HUES64 (cell line): ENCODE data around the gene GMPR2.

Experiments
- H3K27ac ChIP-seq: 2 replicates; pipeline ENCODE4 v1.7.0; 2013; ENCODE audit warnings: low read depth, low read length, inconsistent platforms
- H3K27me3 ChIP-seq: 2 replicates; pipeline ENCODE4 v1.6.1; 2013; ENCODE audit warnings: mild to moderate bottlenecking, low read length; ENCODE audit not compliant: insufficient read depth
- H3K36me3 ChIP-seq: 2 replicates; pipeline ENCODE4 v1.6.1; 2013; ENCODE audit warnings: mild to moderate bottlenecking, low read length; ENCODE audit not compliant: insufficient read depth
- H3K4me1 ChIP-seq: 2 replicates; pipeline ENCODE4 v1.6.1; 2013; ENCODE audit warnings: mild to moderate bottlenecking, low read length, moderate library complexity; ENCODE audit not compliant: insufficient read depth
- H3K4me3 ChIP-seq: 2 replicates; pipeline ENCODE4 v1.5.1; 2013; ENCODE audit warnings: mild to moderate bottlenecking, low read length, moderate library complexity
- H3K9ac ChIP-seq: 2 replicates; pipeline ENCODE4 v1.6.1; 2013; ENCODE audit warnings: mild to moderate bottlenecking, low read depth, low read length
- H3K9me3 ChIP-seq: 2 replicates; pipeline ENCODE4 v1.6.1; 2013; ENCODE audit warnings: low read depth, low read length; ENCODE audit not compliant: insufficient read depth
- WGBS: fragments of 150-250, 120-280 bp; methylation state at CpG from one replicate; pipeline ENCODE4 v1.1.7; 2013; ENCODE audit warnings: missing lambda C conversion rate; 5-methylcytosine and 5-hydroxymethylcytosine counted together

The GMPR2 gene

DNA sequence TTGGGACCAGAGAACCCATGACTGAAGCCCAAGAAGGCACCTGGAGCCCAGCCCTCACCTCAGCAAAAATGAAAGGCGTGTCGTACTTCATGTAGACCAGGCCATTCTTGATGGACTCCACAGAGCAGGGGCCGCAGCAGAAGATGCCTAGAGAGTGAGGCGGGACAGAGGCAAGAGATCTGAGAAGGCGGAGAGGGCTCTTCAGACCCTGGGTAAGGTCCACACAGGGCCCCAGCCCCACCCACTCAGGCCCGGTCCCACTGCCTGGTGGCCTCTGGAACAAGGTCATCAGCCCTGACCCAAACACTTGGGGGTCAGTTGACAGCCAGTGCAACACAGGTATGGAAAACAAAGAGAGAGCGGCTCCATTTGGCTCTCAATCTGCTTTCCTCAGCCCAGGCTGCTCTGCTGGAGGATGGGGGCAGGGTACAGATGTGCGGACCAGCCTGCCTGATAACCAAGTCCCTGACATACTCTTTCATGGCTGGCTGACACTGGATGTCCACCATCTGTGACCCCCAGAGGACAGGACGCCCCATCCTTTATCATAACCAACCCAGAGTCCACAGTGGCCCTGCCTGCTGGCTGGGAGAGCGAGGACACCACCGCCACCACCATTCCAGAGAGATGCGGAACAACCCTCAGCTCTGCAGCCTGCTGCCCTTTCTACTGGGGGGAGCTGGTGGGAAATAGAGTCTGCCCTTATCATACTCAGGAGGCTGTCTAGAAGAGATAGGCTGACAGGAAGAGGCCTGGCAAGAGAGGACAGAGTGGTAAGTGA lies 23.4 kb downstream of the GMPR2 start:
- Histone ChIP-seq H3K9ac (no peak overlapping the region), H3K4me3 (no peak overlapping the region), H3K27me3 (no peaks in the 10 kb centered on the region), H3K4me1 (no peaks in the 10 kb centered on the region), H3K9me3 (no peaks in the 10 kb centered on the region), H3K27ac (no peak overlapping the region), H3K36me3 (no peaks in the 10 kb centered on the region)
- WGBS: 95% methylated on average over 12 of the region's 12 CpGs

DNA sequence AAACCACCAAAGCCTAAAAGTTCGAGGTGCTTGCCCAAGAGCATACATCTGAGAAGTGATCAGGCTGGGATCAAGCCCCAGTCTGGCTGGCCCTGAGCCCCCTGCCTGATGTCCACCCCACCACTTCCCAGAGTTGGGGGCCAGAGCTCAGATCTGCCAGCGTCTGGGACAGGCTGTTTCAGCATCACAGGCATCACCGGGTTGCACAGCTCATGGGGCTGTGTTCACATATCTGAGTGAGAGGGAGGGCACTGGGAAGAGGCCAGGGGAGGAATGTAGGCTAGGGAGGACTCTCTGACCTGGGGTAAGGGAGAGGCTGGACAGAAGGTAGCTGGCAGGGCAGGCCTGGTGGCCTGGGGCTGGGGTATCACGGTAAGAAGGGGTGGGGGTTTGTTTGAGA lies 24.2 kb downstream of the GMPR2 start:
- no peaks in the 10 kb centered on the region for H3K27me3 ChIP-seq
- no peak overlapping the region for H3K27ac ChIP-seq
- no peaks in the 10 kb centered on the region for H3K4me1 ChIP-seq
- no peak overlapping the region for H3K9ac ChIP-seq
- H3K4me3 ChIP-seq: no peak overlapping the region
- WGBS: 89% methylated on average over 4 of the region's 4 CpGs
- H3K36me3 ChIP-seq: no peaks in the 10 kb centered on the region
- no peaks in the 10 kb centered on the region for H3K9me3 ChIP-seq

DNA sequence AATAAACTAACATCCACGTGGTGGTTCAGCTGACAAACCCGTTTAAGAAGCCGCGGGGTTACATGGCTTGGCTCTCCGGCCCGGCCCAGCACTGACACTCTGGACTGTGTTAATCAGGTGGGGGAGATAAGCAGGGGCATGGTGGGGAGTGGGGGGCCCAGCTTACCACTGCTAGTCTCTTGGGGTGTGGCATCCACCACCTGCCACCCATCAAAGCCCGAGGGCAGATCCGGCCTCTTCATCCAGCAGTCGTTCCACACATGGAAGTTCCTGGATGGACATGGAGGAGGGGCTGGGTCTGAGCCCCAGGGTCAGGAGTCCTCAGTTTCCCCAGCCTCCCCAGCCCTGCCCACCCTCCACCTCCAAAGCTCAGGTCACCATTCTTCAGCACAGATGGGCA lies 25.4 kb downstream of the GMPR2 start:
- no peak overlapping the region for H3K27ac ChIP-seq
- no peaks in the 10 kb centered on the region for H3K36me3 ChIP-seq
- WGBS: 95% methylated on average over 9 of the region's 9 CpGs
- H3K9me3 ChIP-seq: no peaks in the 10 kb centered on the region
- no peak overlapping the region for H3K9ac ChIP-seq
- H3K27me3 ChIP-seq: no peaks in the 10 kb centered on the region
- H3K4me1 ChIP-seq: no peaks in the 10 kb centered on the region
- H3K4me3 ChIP-seq: no peak overlapping the region

DNA sequence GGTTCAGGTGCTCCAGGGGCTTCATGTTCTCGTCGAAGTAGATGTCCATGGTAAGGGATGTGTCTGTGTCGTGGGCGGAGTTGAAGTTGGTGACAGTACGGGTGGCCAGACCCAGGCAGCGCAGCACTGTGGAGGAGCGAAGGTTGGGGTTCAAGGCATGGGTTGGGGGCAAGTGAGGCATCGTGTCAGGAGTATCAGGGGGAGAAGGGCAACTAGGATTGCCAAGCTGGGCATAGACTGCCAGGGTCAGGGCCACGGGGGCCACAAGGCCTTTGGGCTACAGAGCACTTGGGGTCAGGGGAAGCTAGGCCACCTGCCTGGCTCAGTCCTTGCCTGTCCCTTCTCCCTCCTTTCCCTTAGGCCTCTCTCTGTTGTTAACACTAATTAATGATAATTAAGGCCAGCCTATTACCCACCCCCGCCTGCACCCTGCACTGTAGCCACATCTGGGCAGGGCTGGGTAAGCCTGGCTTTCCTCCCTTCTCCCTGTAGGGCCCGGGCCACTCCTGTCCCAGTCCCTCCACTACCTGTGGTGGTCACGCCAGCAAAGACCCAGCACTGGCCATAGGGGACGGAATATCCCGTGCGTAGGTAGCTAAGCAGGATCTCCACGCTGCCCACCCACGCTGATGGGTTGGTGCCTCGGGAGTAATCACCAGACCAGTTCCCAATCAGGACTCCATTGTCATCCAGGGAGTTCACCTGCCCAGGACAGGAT lies 26.0 kb downstream of the GMPR2 start:
- Histone ChIP-seq H3K9ac (no peak overlapping the region), H3K4me1 (no peaks in the 10 kb centered on the region), H3K27ac (no peak overlapping the region), H3K9me3 (no peaks in the 10 kb centered on the region), H3K27me3 (no peaks in the 10 kb centered on the region), H3K36me3 (no peaks in the 10 kb centered on the region), H3K4me3 (no peak overlapping the region)
- 92% methylated on average over 18 of the region's 18 CpGs for WGBS

DNA sequence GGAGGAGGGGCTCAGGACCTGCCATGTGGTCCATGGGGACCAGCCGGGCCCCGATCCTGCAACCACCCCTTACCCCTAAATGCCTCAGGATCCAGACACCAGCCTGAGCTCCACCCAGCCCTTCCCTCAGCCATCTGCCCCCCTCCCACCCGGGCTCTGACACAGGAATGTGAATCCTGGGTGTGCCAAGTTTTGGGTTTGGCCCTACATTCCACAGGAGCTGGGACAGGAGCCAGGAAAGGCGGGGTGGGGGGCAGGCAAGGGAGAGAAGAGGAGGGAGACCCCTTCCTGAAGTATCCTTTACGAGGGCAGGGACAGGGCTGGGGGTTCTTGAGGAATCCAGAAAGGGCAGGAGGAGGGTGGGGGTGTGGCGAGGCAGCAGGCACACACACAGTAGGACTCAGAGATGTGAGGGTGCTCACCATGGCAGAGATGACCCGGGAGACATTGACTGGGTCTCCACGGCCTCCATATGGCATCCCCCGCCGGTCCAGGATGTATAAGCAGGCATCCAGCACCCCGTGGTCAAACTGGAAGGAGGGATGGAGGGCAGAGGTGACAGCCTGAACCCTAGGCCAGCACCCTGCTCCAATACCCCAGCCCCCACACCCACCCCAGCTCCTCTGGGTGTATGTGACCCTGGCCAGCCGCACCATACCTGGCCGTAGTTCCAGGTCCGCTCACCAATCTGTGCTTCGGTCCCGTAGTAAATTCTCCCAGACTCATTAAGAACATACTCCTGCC lies 26.7 kb downstream of the GMPR2 start:
- no peak overlapping the region for H3K27ac ChIP-seq
- H3K4me1 ChIP-seq: no peaks in the 10 kb centered on the region
- H3K27me3 ChIP-seq: no peaks in the 10 kb centered on the region
- no peak overlapping the region for H3K9ac ChIP-seq
- H3K36me3 ChIP-seq: no peaks in the 10 kb centered on the region
- H3K9me3 ChIP-seq: no peaks in the 10 kb centered on the region
- WGBS: 93% methylated on average over 16 of the region's 16 CpGs
- no peak overlapping the region for H3K4me3 ChIP-seq

DNA sequence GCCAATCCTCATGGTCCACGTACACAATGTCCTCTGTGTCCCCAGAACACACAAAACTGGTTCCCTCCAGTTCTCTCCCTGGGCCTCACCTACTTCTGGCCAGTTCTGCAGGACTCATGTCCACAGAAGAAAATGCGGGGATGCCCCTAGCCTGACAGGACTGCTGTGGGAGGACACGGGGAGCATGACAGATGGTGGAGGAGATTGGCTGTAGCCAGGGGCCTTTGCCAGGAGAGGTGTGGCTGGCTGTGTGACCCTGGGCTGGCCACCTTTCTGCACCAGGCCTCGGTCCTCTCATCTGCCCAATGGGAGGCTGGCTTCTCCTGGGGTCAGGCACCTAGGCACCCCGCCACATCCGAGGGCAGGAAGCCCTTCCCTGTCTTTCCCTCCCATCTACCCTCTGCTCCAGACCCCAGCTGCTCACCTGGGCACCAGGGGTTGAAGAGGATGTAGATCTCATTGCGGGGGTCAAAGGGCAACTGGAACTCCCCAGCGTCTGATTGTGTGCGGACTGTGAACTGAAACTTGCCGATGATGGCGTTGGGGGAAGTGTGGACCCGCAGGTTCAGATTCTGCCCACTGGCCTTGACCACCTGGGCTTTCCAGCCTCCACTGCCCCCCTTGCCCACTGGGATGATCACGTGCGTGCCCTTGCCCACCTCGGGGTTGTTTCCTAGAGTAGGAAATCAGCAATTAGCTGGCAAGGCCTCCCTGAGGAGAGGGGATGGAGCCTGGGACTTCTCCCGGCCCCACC lies 27.5 kb downstream of the GMPR2 start:
- WGBS: 93% methylated on average over 16 of the region's 16 CpGs
- Histone ChIP-seq H3K9ac (no peak overlapping the region), H3K9me3 (no peaks in the 10 kb centered on the region), H3K36me3 (no peaks in the 10 kb centered on the region), H3K27ac (no peak overlapping the region), H3K27me3 (no peaks in the 10 kb centered on the region), H3K4me1 (no peaks in the 10 kb centered on the region), H3K4me3 (no peak overlapping the region)

DNA sequence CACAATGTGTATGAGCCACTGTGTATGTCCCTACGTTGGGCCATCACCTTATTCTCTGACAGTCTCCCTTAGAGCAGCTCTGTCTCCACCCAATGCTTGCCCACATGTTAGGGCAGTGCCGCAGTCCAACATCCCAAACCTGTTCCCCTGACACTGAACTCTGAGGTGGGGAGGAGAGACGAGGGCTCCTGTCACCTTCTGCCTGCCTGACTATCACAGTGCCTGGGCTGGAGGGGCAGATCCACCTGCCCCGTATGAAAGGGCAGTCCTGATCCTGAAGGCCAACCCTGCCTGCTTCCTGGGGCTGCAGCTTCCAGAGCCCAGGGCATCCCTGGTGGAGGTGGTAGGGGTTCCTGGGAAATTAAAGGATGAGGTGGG lies 28.0 kb downstream of the GMPR2 start:
- Histone ChIP-seq H3K36me3 (no peaks in the 10 kb centered on the region), H3K27ac (no peak overlapping the region), H3K4me1 (no peaks in the 10 kb centered on the region), H3K4me3 (no peak overlapping the region), H3K27me3 (no peaks in the 10 kb centered on the region), H3K9me3 (no peaks in the 10 kb centered on the region), H3K9ac (no peak overlapping the region)
- 83% methylated on average over 4 of the region's 4 CpGs for WGBS

DNA sequence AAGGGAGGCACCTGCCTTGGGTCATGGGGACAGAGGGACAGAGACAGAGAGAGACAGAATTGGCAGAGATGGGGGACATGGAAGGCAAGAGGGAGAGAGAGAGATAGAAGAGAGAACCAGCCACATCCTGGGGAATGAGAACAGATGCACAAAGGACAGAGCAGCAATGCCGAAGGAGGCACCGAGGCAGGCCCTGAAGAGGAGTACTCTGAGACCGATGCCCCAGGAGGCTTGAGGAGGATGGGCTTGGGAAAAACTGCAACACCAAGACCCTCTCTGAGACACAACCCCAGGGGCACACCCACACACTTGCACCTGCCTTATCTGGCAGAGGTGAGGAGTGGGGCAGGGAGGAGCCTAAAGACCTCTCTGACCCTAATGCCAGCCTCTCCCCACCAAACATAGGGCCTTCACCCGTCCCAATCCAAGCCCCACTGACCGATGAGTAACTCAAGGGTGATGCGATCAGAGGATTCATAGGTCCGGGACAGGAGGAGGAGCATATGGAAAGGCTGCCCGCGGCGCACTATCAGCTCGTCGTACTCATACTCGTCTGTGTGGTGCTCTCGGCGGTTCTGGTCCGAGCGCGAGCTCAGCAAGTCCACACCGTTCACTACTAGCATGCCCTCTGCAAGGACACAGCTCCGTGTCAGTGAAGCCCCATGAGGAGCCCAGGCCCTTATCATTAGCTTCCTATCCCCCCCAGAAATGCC lies 28.7 kb downstream of the GMPR2 start:
- WGBS: 94% methylated on average over 20 of the region's 20 CpGs
- 0 out of 2 replicates have a peak, but pooled peaks cover under 1% of the 10 kb centered on the region for H3K36me3 ChIP-seq
- no peak overlapping the region for H3K9ac ChIP-seq
- no peaks in the 10 kb centered on the region for H3K4me1 ChIP-seq
- no peak overlapping the region for H3K27ac ChIP-seq
- no peaks in the 10 kb centered on the region for H3K9me3 ChIP-seq
- no peak overlapping the region for H3K4me3 ChIP-seq
- H3K27me3 ChIP-seq: no peaks in the 10 kb centered on the region

DNA sequence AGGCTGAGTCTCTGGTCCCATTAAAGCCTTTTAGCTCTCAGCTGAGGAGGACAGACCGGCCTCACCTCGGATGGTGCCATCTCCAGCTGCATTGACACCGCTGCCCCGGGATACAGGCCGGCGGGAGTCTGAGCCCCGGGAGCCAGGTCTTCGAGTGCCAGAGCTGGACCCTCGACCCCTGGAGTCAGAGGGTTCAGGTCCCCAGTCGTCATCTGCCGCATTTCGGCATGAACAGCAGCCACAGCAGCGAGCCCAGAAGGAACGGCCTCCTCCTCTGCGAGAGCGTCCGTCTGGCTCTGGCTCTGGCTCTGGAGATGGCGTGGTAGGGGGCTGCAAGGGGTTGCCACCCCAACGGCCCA lies 29.2 kb downstream of the GMPR2 start:
- 93% methylated on average over 19 of the region's 19 CpGs for WGBS
- Histone ChIP-seq H3K9ac (no peak overlapping the region), H3K36me3 (peaks cover 5% of the 10 kb centered on the region; the same call in 1 of the 2 replicates), H3K27ac (no peak overlapping the region), H3K4me3 (no peak overlapping the region), H3K9me3 (no peaks in the 10 kb centered on the region), H3K4me1 (no peaks in the 10 kb centered on the region), H3K27me3 (no peaks in the 10 kb centered on the region)

DNA sequence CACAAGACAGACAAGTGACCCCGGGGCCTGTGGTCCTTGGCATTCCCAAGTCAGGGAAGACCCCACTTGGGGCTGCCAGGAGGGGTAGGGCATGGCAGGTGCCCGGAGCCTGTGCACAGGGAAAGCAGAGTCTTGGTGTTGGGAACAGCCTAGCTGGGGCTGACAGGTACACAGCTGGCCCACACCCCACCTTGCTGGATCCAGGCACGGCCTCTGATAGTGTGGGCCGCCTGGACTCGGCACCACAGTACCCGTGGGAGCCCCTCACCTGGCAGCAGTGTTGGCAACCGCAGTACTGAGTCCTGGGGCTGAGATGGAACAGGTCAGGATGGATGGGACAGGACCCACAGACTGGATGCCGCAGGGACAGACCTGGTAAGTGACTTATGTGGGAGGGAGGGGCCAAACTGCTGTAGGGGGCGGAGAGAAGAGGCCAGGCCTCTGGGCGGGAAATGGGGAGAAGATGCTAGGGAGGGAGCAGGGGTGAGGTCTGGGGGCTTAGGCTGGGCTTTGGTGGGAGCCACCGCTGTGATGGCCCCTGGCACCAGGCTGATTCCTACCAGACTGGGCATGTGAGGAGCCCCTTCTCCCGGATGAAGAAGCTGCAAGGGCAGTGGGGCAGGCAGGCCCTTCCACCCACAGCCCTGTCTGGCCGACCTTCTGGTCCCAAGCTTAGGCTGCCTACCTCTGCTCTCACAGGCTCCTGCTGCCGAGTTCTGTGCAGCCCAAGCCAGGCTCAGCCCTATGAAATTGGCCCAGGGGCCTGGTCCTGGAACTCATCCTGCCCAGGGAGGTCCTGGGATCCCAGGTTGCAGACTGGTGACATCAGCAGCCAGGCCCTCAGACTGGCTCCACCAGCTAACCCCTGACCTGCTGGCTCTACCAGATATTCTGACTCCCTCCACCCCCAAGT lies 30.3 kb downstream of the GMPR2 start, which contains the start of gene TGM1:
Gene TGM1, minus strand, starts transcription at position 357 of the 913 bp plus-strand sequence. CDS start 825 bp downstream, outside the sequence.
- Histone ChIP-seq H3K27me3 (no peaks in the 10 kb centered on the region), H3K27ac (no peak within 1 kb of the TSS), H3K4me3 (no peak within 1 kb of the TSS), H3K9ac (no peak within 1 kb of the TSS), H3K36me3 (peaks cover 11% of the 10 kb centered on the region; the same call in 1 of the 2 replicates), H3K4me1 (no peaks in the 10 kb centered on the region), H3K9me3 (no peaks in the 10 kb centered on the region)
- 78% methylated on average over 14 of the region's 14 CpGs for WGBS
